ENCODE results near the gene BACE1.

BACE1 gene

GRCh38 chr11:117305145-117305544, 10.9 kb downstream of the BACE1 start:
- DNase-seq = no peak

DNA sequence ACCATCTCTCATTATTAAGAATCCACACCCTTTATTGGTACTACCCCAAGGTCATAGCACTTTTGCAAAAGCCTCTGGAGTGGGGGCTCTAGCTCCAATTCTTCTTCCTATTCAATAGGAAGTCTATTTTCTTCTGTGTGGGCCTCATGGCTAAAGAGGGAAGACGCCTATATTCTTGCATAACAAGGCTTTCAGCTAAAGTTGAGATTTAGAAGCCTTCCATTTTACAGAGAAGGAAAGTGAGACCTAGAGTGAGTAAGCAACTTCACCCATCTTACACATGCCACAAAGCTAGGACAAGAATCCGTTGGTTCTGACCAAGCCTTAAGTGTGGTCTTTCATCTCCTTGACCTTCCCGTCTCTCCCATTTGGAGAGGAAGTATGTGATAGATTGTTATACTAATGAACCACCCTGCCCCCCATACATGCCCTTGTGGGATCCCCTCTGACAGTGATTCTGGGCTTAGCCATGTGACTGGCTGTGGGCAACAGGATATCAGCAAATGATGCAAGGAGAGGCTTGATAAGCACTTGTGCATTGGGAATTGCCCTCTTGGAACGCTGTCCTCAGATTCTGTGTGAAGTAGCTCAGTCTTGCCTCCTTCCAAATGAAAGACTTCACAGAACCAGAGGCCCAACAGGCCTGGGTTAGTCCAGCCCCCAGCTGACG, 12.3 kb downstream of the BACE1 start:
- no peak for DNase-seq

DNA sequence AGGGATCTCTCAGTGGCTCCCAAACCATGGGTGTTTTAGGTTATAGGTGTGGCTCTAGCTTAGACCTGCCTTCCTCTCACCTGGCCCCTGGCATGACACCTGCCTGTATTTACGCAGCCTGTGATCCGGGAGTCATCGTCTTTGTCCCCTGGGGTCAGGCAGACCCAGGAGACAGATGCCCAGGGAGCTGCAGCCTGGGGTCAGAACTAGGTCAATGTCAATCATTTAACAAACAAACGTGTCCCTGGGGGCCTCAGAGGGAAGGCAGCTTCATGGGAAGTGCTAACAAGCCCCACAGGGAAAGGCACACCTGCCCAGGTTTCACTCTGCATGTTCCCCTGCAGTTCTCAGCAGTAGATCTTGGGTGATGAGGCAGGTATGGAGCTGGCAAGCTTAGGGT, 13.0 kb downstream of the BACE1 start:
- no peak for DNase-seq

GRCh38 chr11:117302228-117302627, 13.8 kb downstream of the BACE1 start:
- DNase-seq = no peak

GRCh38 chr11:117300773-117301172, 15.3 kb downstream of the BACE1 start:
- DNase-seq = no peak

GRCh38 chr11:117300283-117300663, 15.8 kb downstream of the BACE1 start:
- DNase-seq = no peak

GRCh38 chr11:117299351-117300282, 16.4 kb downstream of the BACE1 start:
- DNase-seq = no peak

DNA sequence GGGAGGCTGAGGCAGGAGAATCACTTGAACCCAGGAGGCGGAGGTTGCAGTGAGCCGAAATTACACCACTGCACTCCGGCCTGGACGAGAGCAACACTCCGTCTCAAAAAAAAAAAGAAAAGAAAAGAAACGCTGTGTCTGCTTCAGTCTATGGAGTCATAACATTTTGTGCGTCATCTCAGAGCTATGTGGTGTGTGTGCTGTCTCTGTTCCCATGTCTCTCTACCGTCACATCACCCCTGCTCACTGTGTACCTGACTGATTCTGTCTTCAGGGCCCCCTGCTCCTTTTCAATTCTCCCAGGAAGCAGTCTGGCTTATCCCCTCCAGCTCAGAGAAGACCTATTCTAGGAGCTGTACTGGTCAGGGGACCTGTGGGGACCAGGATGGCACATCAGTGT, 17.9 kb downstream of the BACE1 start:
- no peak for DNase-seq

DNA sequence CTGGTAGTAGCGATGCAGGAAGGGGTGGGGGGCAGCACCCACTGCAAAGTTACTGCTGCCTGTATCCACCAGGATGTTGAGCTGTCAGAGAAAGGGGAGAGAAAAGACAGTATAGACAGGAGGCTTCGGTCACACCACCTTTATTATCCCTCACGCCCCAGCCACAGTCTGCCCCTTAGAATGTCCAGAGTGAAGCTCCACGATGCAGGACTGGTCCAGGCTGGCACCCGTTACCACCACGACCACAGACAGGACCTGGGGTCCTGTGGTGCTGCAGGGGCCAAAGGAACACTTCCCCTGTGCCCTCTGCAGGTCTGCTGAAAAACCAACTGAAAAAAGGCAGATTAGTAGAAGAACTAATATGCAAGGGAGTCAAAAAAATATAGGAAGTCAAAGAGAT, 19.2 kb downstream of the BACE1 start:
- no peak for DNase-seq

GRCh38 chr11:117295438-117296137, 20.5 kb downstream of the BACE1 start:
- no peak for DNase-seq

- no peak for DNase-seq
Observed at GRCh38 chr11:117292616-117293015, 23.4 kb downstream of the BACE1 start.

DNA sequence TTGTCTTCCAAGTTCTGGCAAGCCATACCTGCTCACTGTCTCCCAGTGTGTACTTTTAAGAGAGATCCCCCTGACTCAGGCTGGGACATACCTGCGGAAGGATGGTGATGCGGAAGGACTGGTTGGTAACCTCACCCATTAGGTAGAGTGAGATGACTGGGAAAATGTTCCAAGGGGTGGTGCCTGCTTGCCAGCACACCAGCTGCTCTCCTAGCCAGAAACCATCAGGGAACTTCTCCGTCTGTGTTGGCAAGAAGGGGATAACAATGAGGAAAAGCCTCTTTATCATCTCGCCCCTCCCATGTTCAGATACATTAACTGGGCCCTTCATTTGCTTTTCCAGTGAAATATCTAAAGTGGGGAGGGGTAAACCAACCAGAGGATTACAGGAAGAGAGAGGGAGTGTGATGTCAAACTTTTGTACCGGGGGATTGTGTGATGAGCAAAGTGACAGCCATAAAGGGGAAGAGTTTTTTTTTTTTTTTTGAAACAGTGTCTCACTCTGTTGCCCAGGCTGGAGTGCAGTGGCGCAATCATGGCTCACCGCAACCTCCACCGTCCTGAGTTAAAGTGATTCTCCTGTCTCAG, 25.2 kb downstream of the BACE1 start, which contains the start of gene BACE1-AS:
Gene BACE1-AS (plus strand): TSS at position 538 of the 588 bp plus-strand sequence.
- no peak for DNase-seq

DNA sequence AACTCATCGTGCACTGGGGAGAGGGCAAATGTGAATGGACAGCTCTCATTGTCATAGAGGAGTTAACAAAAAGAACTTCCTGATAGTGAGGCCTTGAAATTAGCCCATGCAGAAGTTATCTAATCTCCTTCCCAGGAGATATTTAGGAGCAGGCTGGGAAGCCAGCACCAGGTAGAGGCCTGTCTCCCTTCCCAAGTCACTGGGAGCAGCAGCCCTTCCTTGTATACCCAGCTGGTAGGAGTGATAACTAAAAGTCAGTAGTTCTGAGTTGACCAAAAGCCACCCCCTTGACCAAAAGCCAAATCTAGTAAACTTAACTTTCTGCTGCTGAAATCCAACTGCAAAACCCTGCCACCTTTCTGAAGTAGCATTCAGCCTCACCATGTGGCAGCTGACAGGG, 26.3 kb downstream of the BACE1 start:
- DNase-seq = no peak

- no peak for DNase-seq
Observed at GRCh38 chr11:117287668-117288067, 28.4 kb downstream of the BACE1 start.

- no peak for DNase-seq
Observed at GRCh38 chr11:117286588-117286987, 29.5 kb downstream of the BACE1 start.

DNA sequence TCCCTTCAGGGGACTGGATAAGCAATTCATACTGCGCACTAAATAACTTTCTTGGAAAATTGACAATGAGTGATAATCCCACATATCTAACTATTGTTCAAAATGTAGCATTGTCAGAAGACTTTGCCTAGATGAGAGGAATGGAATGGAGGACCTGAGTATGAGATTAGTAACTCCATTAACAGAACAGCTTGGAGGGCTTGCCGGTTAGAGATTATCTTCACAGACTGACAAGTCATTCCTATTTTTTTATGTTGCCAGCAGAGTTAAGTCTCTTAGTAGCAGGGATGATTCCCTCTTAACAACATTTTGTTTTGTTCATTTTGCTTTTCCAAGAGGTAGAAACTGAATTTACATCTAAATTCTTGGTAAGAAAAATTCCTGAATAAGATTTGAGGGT, 32.0 kb downstream of the BACE1 start:
- no peak for DNase-seq

- no peak for DNase-seq
Observed at GRCh38 chr11:117282956-117283355, 33.1 kb downstream of the BACE1 start.

GRCh38 chr11:117281869-117282268, 34.2 kb downstream of the BACE1 start:
- no peak for DNase-seq

GRCh38 chr11:117281159-117281558, 34.9 kb downstream of the BACE1 start:
- no peak for DNase-seq

DNA sequence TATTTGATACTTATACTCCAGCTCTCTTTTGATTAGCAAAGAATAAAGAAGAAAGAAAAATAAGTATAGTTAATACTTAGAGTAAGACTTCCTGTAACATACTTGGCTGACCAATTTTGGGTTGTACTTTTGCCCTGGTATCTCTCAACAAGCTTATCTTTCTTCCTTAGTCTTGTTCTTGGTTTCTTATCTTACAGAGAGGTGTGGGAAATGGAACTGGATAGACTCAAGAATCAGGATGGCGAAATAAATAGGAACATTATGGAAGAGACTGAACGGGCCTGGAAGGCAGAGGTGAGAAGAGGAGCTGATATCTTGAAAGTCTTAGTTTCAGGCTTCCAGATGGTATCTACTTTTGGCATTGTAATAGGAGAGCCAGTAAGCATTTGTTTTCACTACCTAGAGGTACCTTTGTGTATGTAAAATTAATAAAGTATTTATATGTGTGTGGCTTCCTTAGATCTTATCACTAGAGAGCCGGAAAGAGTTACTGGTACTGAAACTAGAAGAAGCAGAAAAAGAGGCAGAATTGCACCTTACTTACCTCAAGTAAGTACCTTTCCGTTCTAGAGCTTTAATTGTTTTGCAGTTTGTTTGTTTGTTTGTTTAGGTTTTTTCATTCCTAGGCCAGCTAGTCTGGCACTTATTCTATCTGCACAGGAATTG, 36.2 kb downstream of the BACE1 start:
- no peak for DNase-seq

- DNase-seq = no peak
Observed at GRCh38 chr11:117278347-117278746, 37.7 kb downstream of the BACE1 start.

DNA sequence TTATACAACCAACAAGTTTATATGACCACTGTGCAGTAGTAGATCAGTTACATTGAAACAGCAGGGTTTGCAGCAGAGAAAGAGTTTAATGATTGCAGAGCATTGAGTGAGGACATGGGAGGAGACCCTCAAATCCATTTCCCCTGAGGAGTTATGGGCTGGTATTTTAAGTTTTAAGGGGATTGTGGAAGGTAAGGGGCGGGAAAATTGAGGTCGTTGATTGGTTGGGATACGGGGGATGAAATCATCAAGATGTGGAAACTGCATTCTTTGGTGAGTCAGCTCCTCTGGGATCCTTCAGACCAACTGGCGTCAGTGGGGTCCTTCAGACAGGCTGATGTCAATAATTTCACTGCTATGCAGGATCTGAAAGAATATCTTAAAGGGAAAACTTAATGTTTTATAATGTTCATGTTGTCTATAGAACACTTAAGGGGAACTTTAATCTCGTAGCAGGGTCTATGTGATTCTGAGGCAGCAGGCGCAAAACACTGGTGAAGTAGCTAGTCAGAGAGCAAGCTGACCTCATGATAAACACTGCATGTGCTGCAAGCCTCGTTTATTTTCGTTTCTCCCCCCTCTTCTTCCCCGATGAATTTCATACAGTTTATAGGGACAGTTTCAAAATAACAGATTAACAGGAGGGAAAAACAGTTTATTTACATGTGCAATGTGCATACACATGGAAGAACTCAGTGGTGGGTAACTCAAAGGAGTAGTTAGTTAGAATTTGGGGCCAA, 42.3 kb downstream of the BACE1 start:
- DNase-seq = no peak

All from SW 1271 (cell line).